CD8-positive, alpha-beta memory T cell (primary cell): ENCODE results near the gene SOWAHA. TPM values are rescaled to one million over a fixed set of nuclear protein-coding genes. Genes with fewer than 3 reads are reported as not detected.

Source experiments
- CTCF ChIA-PET: fragments of 350-600 bp; sonication (Branson Sonifier 250); formaldehyde crosslinking; loops from one replicate; lab custom pipeline; 2021; ENCODE audit warnings: antibody characterized with exemption; lab: Charles Lee
- POLR2A ChIA-PET: fragments of 350-600 bp; sonication (Branson Sonifier 250); formaldehyde crosslinking; loops from one replicate; lab custom pipeline; 2021; ENCODE audit warnings: antibody characterized with exemption; lab: Charles Lee
- DNase-seq, 5 donors: peaks; one replicate each; pipeline versions ENCODE4 v3.0.0 to v3.0.0-alpha.2; 2020 to 2022; ENCODE audit warnings: mixed read lengths in 1 of 5
- H3K27ac ChIP-seq: one replicate; pipeline ENCODE4 v1.7.0; 2013; ENCODE audit warnings: low read depth, mild to moderate bottlenecking, low read length, moderate library complexity
- H3K27me3 ChIP-seq: 2 replicates; pipeline ENCODE4 v1.7.0; 2013; ENCODE audit warnings: low read length, mild to moderate bottlenecking; ENCODE audit not compliant: insufficient read depth, poor library complexity, severe bottlenecking
- H3K36me3 ChIP-seq: 2 replicates; pipeline ENCODE4 v1.7.0; 2013; ENCODE audit warnings: mild to moderate bottlenecking, low read length, moderate library complexity; ENCODE audit not compliant: insufficient read depth
- H3K4me1 ChIP-seq: 2 replicates; pipeline ENCODE4 v1.7.0; 2013; ENCODE audit warnings: mild to moderate bottlenecking, low read length, moderate library complexity; ENCODE audit not compliant: insufficient read depth
- H3K4me3 ChIP-seq: 2 replicates; pipeline ENCODE4 v1.7.0; 2013; ENCODE audit warnings: mild to moderate bottlenecking, low read length
- H3K9me3 ChIP-seq: 2 replicates; pipeline ENCODE4 v1.7.0; 2013; ENCODE audit warnings: mild to moderate bottlenecking, low read length
- H3K27ac Mint-ChIP-seq, 8 donors: one replicate each; pipeline ENCODE4 v1.8.0; 2020 to 2021; ENCODE audit warnings: mixed read lengths in 8 of 8, mild to moderate bottlenecking in 6 of 8, inconsistent platforms in 3 of 8, moderate library complexity in 3 of 8
- H3K27me3 Mint-ChIP-seq, 2 donors: one replicate each; pipeline ENCODE4 v1.8.0; 2020 to 2021; ENCODE audit warnings: mixed read lengths in 2 of 2, mild to moderate bottlenecking in 1 of 2, moderate library complexity in 1 of 2
- H3K36me3 Mint-ChIP-seq, 3 donors: one replicate each; pipeline ENCODE4 v1.8.0; 2020 to 2021; ENCODE audit warnings: mixed read lengths in 3 of 3, inconsistent platforms in 1 of 3, mild to moderate bottlenecking in 1 of 3
- H3K4me1 Mint-ChIP-seq, 3 donors: one replicate each; pipeline ENCODE4 v1.8.0; 2020 to 2021; ENCODE audit warnings: mixed read lengths in 3 of 3, inconsistent platforms in 1 of 3, mild to moderate bottlenecking in 1 of 3
- H3K4me3 Mint-ChIP-seq, 7 donors: one replicate each; pipeline ENCODE4 v1.8.0; 2020 to 2021; ENCODE audit warnings: mixed read lengths in 7 of 7, mild to moderate bottlenecking in 6 of 7, moderate library complexity in 4 of 7, inconsistent platforms in 2 of 7
- H3K9me3 Mint-ChIP-seq, 5 donors: one replicate each; pipeline ENCODE4 v1.8.0; 2020 to 2022; ENCODE audit warnings: mixed read lengths in 5 of 5, mild to moderate bottlenecking in 3 of 5, moderate library complexity in 2 of 5, inconsistent platforms in 1 of 5
- polyA plus RNA-seq: library from polyadenylated mRNA; unstranded; fragments of 300-500 nt; fragmentation: Illumina TruSeq; gene quantifications from one replicate; pipeline ENCODE4 v1.2.3, GENCODE V29; 2021
- total RNA-seq, 2 experiments: library from RNA; stranded (reverse); gene quantifications; one replicate each; pipeline ENCODE4 v1.2.3, GENCODE V29; 2021

The SOWAHA gene
- total and polyA plus RNA-seq, 3 experiments from 2014 or later: 0.07 TPM; not detected in 2

- H3K9me3 Mint-ChIP-seq: peaks cover 0 to 2% (median 0%) of the 10 kb centered on the region in 5 donors
- POLR2A ChIA-PET: no interaction called here
- DNase-seq: no peak
- H3K27ac Mint-ChIP-seq: peak overlapping the region in 1 of 8 donors; percentile 74
- Histone ChIP-seq H3K4me1 (no peaks in the 10 kb centered on the region), H3K9me3 (no peaks in the 10 kb centered on the region), H3K27ac (peak overlapping the region; percentile 20), H3K36me3 (no peaks in the 10 kb centered on the region), H3K27me3 (no peaks in the 10 kb centered on the region), H3K4me3 (no peak overlapping the region)
- CTCF ChIA-PET: no interaction called here
- peaks cover 10 to 28% of the 10 kb centered on the region in 2 donors for H3K27me3 Mint-ChIP-seq
- peaks cover 0 to 3% (median 3%) of the 10 kb centered on the region in 3 donors for H3K36me3 Mint-ChIP-seq
- H3K4me1 Mint-ChIP-seq: no peaks in the 10 kb centered on the region
- H3K4me3 Mint-ChIP-seq: no peak overlapping the region
Measured at GRCh38 chr5:132788990-132789886, 23.9 kb upstream of the SOWAHA start.

DNA sequence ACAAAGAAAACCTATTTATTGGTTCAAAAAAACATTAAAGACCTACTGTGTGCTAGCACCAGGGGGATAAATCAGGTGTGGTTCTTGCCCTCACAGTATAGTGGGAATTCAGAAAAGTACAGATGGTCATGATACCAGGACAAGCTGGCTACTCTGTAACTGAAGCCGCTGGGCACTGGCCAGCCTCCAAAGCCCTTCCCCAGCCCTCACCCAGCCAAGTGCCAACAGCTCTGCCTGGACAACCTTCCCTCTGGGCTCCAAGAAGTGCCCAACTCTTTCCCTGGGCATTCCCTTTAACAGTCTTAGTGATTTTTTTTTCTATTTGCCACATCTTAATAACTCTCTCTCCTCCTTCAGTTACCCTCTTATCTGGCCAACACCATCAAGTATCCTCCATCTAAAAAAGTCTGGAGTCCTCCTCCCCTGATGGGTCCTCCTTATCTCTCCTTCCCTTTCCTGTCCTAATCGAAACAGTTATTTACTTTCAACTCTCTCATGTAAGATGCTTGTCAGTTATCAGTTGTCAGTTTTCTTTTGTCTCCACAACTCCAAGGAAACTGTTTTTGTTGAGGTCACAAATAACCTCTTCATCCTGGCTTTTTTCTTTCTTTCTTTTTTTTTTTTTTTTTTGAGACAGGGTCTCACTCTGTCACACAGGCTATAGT is 22.8 kb upstream of the SOWAHA start:
- H3K4me1 ChIP-seq: no peaks in the 10 kb centered on the region
- Mint-ChIP-seq H3K27ac (peak overlapping the region in 1 of 8 donors; percentile 27), H3K9me3 (peaks cover 0 to 2% (median 0%) of the 10 kb centered on the region in 5 donors), H3K4me1 (no peaks in the 10 kb centered on the region), H3K36me3 (peaks cover 0 to 3% (median 3%) of the 10 kb centered on the region in 3 donors), H3K27me3 (peaks cover 6 to 29% of the 10 kb centered on the region in 2 donors), H3K4me3 (no peak overlapping the region)
- H3K9me3 ChIP-seq: no peaks in the 10 kb centered on the region
- ChIA-PET CTCF (no interaction called here), POLR2A (no interaction called here)
- no peaks in the 10 kb centered on the region for H3K36me3 ChIP-seq
- H3K4me3 ChIP-seq: no peak overlapping the region
- DNase-seq: no peak
- H3K27me3 ChIP-seq: no peaks in the 10 kb centered on the region
- H3K27ac ChIP-seq: no peak overlapping the region

GRCh38 chr5:132791026-132791425 is 22.1 kb upstream of the SOWAHA start:
- no peak overlapping the region for H3K4me3 ChIP-seq
- no peaks in the 10 kb centered on the region for H3K36me3 ChIP-seq
- Mint-ChIP-seq H3K27ac (no peak overlapping the region), H3K9me3 (peaks cover 0 to 2% (median 0%) of the 10 kb centered on the region in 5 donors), H3K4me3 (no peak overlapping the region), H3K36me3 (peaks cover 0 to 3% (median 3%) of the 10 kb centered on the region in 3 donors), H3K4me1 (no peaks in the 10 kb centered on the region), H3K27me3 (peaks cover 10 to 25% of the 10 kb centered on the region in 2 donors)
- H3K27ac ChIP-seq: no peak overlapping the region
- POLR2A ChIA-PET: no interaction called here
- no peaks in the 10 kb centered on the region for H3K4me1 ChIP-seq
- DNase-seq: no peak
- H3K27me3 ChIP-seq: no peaks in the 10 kb centered on the region
- no peaks in the 10 kb centered on the region for H3K9me3 ChIP-seq
- CTCF ChIA-PET: interaction anchor here (1.5 kb wide), 1 partner anchor 8 kb away, joined by 5 read pairs; no protein-coding TSS in a partner anchor

DNA sequence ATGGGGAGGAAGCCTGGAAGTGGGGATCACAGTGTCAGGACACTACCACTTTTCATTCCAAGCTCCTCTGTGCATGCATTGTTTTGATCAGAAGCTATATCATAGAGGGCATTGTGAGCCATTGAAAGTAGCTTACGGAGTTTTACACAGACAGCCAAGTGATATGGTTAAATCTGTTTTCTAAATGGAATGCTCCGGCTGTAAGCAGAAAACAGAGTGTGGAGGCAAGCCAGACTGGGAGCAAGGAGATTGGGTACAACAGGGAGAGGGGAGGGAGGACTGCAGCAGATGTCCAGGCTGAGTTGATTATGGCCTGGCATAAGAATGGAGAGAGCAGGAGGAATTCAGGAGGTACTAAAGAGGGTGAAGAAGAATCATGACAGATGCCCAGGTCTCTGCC is 15.5 kb upstream of the SOWAHA start:
- no peaks in the 10 kb centered on the region for H3K9me3 Mint-ChIP-seq
- no peak overlapping the region for H3K4me3 Mint-ChIP-seq
- H3K4me1 Mint-ChIP-seq: no peaks in the 10 kb centered on the region
- H3K27me3 Mint-ChIP-seq: peaks cover 20 to 52% of the 10 kb centered on the region in 2 donors
- Histone ChIP-seq H3K36me3 (no peaks in the 10 kb centered on the region), H3K27me3 (no peaks in the 10 kb centered on the region), H3K27ac (no peak overlapping the region), H3K9me3 (no peaks in the 10 kb centered on the region), H3K4me1 (no peaks in the 10 kb centered on the region), H3K4me3 (no peak overlapping the region)
- no peak overlapping the region for H3K27ac Mint-ChIP-seq
- ChIA-PET CTCF (interaction anchor here (0.8 to 1.2 kb wide), 2 partner anchors 9 to 20 kb away, joined by 3 read pairs; no protein-coding TSS in a partner anchor), POLR2A (no interaction called here)
- H3K36me3 Mint-ChIP-seq: peaks cover 0 to 2% (median 0%) of the 10 kb centered on the region in 3 donors
- DNase-seq: no peak

DNA sequence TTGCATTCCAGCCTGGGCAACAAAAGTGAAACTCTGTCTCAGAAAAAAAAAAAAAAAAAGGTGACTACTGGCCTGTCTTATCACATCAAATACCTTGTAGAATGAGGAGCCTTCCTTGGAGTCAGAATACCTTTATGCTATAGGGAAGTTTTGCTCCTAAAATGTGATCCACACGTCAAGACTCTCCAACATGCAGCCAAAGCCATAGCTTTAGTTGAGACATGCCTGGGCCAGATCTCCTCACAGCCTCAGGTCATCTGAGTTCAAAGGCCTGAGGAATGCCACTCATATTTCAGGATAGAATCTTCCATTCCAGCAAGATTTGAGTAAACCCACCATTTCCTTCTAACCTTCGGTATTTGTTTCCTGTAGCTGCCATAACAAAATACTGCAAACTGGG is 13.7 kb upstream of the SOWAHA start:
- H3K36me3 ChIP-seq: no peaks in the 10 kb centered on the region
- DNase-seq: no peak
- no peak overlapping the region for H3K27ac ChIP-seq
- H3K27me3 ChIP-seq: no peaks in the 10 kb centered on the region
- H3K9me3 ChIP-seq: no peaks in the 10 kb centered on the region
- POLR2A ChIA-PET: no interaction called here
- H3K36me3 Mint-ChIP-seq: peaks cover 0 to 2% (median 0%) of the 10 kb centered on the region in 3 donors
- CTCF ChIA-PET: no interaction called here
- no peak overlapping the region for H3K27ac Mint-ChIP-seq
- no peaks in the 10 kb centered on the region for H3K4me1 ChIP-seq
- H3K4me3 ChIP-seq: no peak overlapping the region
- H3K4me1 Mint-ChIP-seq: no peaks in the 10 kb centered on the region
- H3K4me3 Mint-ChIP-seq: no peak overlapping the region
- H3K9me3 Mint-ChIP-seq: no peaks in the 10 kb centered on the region
- H3K27me3 Mint-ChIP-seq: peaks cover 18 to 60% of the 10 kb centered on the region in 2 donors

DNA sequence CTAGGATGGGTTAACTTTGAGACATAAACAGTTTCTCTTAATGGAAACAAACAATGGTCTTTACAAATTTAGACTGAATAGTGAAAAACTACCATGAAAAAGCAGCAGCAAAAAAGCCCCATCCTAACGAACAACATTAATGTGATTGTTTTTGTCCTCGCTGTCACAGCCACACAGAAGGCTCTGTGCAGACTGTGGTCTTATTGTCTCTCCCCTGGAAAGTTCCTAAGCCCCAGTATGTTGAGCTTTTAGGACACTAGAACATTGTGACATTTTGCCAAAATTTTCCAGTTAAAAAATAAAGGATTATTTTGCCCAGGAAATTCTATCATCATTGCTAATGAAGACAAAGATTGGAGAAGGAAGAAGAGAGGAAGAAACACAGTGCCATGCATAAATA is 12.6 kb upstream of the SOWAHA start:
- H3K4me1 Mint-ChIP-seq: no peaks in the 10 kb centered on the region
- no peaks in the 10 kb centered on the region for H3K9me3 Mint-ChIP-seq
- DNase-seq: no peak
- POLR2A ChIA-PET: no interaction called here
- Histone ChIP-seq H3K36me3 (no peaks in the 10 kb centered on the region), H3K27ac (no peak overlapping the region), H3K4me1 (no peaks in the 10 kb centered on the region), H3K9me3 (no peaks in the 10 kb centered on the region), H3K4me3 (no peak overlapping the region), H3K27me3 (no peaks in the 10 kb centered on the region)
- CTCF ChIA-PET: interaction anchor here (1.2 to 3.0 kb wide), 5 partner anchors 20 to 275 kb away, joined by 4 to 12 read pairs (median 4); partner anchors contain the start of genes CCNI2, KIF3A and SHROOM1
- H3K36me3 Mint-ChIP-seq: peaks cover 0 to 2% (median 0%) of the 10 kb centered on the region in 3 donors
- no peak overlapping the region for H3K4me3 Mint-ChIP-seq
- H3K27ac Mint-ChIP-seq: no peak overlapping the region
- peaks cover 22 to 61% of the 10 kb centered on the region in 2 donors for H3K27me3 Mint-ChIP-seq

DNA sequence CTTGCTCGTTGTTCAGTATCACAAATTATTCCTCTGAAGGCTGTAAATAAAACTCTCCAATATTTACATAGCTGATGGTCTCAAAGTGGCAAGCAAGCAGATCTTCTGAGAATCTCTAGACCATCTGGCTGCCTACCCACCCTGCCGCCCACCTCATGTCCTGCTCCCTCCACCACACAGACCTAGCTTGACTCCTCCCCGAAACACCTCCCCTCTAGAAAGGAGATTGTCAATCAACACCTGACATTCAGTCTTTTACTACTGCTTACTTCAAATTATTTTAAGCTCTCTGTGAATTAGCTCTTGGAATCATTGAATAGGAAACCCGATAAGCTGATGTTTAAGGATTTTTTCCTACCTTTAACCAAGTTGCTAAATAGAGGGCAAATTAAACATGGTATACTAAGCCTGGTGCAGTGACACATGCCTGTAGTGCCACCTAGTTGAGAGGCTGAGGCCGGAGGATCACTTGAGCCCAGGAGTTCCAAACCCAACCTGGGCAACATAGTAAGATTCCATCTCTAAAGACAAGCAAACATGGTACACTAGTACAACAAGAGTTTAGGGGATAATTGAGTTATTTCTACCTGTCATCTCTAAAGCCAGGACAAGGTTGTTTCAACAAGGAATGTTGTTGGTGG is 10.9 kb upstream of the SOWAHA start:
- no peak overlapping the region for H3K4me3 Mint-ChIP-seq
- Histone ChIP-seq H3K9me3 (no peaks in the 10 kb centered on the region), H3K4me1 (no peaks in the 10 kb centered on the region), H3K36me3 (no peaks in the 10 kb centered on the region), H3K27me3 (no peaks in the 10 kb centered on the region), H3K27ac (no peak overlapping the region), H3K4me3 (no peak overlapping the region)
- peaks cover 24 to 56% of the 10 kb centered on the region in 2 donors for H3K27me3 Mint-ChIP-seq
- no peaks in the 10 kb centered on the region for H3K4me1 Mint-ChIP-seq
- DNase-seq: no peak
- H3K27ac Mint-ChIP-seq: no peak overlapping the region
- peaks cover 0 to 2% (median 0%) of the 10 kb centered on the region in 3 donors for H3K36me3 Mint-ChIP-seq
- ChIA-PET POLR2A (no interaction called here), CTCF (interaction anchor here (0.8 to 3.0 kb wide), 5 partner anchors 10 to 206 kb away, joined by 3 to 12 read pairs (median 4); partner anchors contain the start of genes KIF3A and SHROOM1)
- no peaks in the 10 kb centered on the region for H3K9me3 Mint-ChIP-seq
